Omental fat pad (tissue), 4 donors: ENCODE data around the gene CDK5. TPM values are rescaled to one million over a fixed set of nuclear protein-coding genes. Genes with fewer than 3 reads are reported as not detected.

Experiments used
- ATAC-seq: fragments of 150-250 bp; one replicate; pipeline ENCODE4 v1.9.1; 2016; ENCODE audit warnings: mild to moderate bottlenecking, moderate library complexity; ENCODE audit not compliant: low FRiP score
- DNase-seq: peaks from one replicate; pipeline ENCODE4 v3.0.0-alpha.2; 2019; ENCODE audit warnings: low spot score
- total RNA-seq, 4 donors: library from RNA; depleted of rRNA; stranded (reverse); fragments of >200 nt; gene quantifications; one replicate each; pipeline ENCODE4 v1.1.0, GENCODE V29; 2016
- TF ChIP-seq, protein P1 (sequence below), 3 donors: fragments of 450-650 bp; IDR thresholded peaks; one replicate each; pipeline ENCODE4 v1.5.1; 2016 to 2017; ENCODE audit warnings: antibody characterized with exemption in 3 of 3, mild to moderate bottlenecking in 3 of 3, moderate library complexity in 2 of 3

Gene CDK5
- 10 to 100 TPM in 1 of 4 donors, 1 to 10 TPM in 3; 6.1 to 10.4 (median 7.9) TPM for total RNA-seq

DNA sequence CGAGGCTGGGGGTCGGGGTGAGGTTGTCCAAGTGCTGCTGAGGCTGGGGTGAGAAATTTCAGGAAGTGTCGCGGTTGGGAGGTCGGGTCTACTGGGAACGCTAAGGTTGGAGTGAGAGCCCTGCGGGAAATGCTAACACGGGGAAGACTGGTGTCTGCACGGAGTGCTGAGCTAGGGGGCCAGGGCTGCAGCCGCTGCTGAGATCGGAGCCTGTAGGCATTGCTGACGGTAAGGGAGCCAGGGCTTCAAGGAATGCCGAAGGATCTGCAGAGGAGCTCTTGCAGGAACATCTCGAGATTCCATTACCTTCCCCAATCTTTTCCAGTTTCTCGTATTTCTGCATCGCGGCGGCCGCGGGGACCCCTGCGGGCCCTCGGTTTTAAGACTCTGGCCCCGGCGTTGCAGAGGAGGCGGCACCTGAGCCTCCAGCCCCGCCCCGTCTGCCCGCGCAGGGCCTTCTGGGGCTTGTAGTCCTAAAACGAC lies at the start of gene CDK5:
CDK5 (minus strand) TSS at position 392 of the 483 bp plus-strand sequence; CDS start at position 343, 49 bp downstream.
- DNase-seq (no peak), ATAC-seq (no peak)
- TF ChIP-seq, protein P1, sequence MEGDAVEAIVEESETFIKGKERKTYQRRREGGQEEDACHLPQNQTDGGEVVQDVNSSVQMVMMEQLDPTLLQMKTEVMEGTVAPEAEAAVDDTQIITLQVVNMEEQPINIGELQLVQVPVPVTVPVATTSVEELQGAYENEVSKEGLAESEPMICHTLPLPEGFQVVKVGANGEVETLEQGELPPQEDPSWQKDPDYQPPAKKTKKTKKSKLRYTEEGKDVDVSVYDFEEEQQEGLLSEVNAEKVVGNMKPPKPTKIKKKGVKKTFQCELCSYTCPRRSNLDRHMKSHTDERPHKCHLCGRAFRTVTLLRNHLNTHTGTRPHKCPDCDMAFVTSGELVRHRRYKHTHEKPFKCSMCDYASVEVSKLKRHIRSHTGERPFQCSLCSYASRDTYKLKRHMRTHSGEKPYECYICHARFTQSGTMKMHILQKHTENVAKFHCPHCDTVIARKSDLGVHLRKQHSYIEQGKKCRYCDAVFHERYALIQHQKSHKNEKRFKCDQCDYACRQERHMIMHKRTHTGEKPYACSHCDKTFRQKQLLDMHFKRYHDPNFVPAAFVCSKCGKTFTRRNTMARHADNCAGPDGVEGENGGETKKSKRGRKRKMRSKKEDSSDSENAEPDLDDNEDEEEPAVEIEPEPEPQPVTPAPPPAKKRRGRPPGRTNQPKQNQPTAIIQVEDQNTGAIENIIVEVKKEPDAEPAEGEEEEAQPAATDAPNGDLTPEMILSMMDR (IDR thresholded peaks at IDR 0.05), result no peak

DNA sequence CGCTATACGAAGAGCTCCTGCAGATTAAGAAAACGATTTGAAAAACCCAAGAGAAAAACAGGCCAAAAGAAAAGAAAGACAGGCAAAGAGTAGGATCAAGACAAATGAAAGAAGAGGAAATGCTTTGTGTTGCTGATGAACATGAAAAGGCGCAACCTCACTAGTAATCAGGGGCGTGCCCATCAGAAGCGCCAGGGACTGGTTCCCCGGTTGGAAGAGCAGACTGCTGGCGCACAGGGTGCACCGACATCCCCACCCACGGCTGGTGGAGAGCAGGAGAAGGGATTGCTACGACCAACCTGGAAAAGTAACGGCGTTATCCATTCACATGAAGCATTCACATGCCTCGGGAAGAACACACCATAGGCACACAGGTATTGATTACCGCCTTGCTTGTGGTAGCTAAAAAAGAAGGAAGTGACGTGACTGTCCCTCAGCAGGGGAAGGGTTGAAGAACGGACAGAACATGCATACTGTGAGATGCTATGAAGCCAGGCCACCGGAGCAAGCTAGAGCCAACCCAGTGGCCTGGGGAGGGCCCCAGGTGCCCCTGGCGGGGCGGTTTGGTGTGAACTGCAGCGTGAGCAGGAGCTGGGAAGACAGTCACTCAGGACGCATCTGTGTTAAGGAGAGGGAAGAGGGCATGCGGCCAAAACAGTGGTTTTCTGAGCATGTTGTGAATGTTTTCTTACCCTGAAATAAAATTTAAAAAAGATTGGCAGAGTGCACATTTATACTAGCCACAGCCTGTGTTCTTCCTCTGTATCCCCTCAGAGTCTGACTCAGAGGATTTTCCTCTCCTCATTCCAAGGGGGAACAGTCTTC lies 46.9 kb upstream of the CDK5 start:
- no peak for ATAC-seq
- DNase-seq, result no peak
- TF ChIP-seq, protein P1 (IDR thresholded peaks at IDR 0.05), result no peak

DNA sequence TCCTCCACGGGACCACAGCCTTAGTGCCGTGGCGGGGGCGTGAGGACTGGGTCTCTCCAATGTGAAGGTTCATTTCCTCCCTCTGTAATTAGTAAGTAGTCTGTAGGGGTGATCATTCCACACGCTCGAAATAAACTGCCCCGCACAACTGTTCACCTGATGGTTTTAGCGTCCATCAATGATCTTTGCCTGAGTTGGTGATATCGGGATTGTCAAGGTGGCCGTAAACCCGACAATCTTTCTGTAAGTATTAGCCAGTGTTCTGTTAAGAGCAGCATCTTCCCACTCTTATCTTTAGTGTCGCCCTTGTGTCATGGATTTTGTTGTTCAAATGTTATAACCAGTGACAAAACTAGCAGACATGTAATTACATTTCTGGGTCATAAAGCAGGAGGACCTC lies 46.3 kb upstream of the CDK5 start:
- ATAC-seq (no peak), DNase-seq (no peak)
- TF ChIP-seq, protein P1 (IDR thresholded peaks at IDR 0.05), result no peak

DNA sequence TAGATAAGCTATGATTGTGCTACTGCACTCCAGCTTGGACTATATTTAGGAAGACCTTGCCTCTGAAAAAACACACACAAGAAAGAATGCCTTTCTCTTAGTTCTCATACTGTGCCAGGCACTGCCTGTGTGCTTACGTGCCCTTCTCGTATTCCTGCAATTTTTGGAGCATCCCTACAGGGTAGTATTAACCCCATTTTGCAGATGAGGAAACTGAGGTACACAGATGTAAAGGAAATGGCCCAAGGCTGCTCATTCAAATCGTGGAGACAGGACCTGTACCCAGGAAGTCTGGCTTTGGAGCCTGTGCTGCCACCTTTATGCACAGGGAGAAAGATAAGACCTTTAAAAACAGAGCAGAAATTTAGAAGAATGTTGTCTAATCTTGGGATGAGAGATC lies 45.3 kb upstream of the CDK5 start:
- no peak for ATAC-seq
- TF ChIP-seq, protein P1 (IDR thresholded peaks at IDR 0.05), result no peak
- DNase-seq, result no peak

DNA sequence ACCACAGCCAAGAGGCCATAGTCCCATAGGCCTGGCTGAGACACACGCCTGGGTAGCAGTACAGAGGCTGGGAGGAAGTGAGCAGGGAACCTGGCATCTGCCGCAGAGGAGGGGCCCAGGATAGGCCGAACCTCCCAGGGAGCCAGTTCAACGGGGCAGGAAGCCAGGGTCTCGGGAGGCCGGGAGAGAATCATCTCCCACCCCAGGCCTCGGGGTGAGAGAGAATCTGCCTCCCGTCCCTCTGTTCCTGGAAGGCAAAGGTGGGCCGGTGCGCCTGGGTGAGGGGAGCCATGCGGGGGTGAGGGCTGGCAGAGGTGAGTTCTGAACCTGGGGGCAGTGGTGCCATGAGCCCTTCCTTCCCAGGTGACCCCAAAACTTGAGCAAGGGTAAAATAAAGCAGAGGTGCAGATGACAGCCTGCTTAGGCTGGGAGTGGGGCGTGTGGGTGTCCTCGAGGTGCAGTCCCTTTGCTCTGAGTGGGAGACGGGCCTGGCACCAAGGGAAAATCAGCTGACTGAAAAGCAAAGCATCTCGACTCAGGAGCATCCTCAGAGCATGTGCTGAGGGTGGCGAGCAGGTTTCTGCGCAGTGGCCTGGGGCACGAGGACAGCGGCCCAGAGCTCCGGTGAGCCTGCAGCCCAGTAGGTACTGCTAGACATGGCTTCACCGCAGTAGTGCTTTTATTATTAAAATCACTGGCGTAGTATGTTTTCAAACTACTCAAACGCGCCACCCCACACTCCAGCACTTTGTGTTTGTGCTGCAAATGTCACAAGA lies 44.1 kb upstream of the CDK5 start:
- ATAC-seq, result peak; percentile 16
- DNase-seq, result no peak
- TF ChIP-seq, protein P1 (IDR thresholded peaks at IDR 0.05), result no peak

DNA sequence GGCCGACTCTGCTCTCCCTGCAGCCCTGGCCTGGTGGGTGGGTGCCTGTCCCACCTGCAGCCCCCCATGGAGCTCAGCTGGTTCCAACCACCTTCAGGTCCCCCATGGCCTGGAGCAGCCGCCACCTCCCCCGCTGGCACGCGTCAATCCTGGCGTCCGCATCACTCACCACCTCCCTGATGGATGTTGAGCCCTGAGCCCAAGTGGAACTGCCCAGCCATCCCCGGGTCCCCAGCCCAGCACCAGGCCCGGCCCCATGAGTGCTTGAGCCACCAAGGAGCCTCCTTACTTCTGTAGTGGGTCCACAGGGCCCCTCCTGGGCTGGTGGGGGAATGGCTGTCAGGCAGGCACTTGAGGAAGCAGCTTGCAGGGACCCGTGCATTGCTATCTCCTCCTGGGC lies 43.2 kb upstream of the CDK5 start:
- TF ChIP-seq, protein P1 (IDR thresholded peaks at IDR 0.05), result no peak
- ATAC-seq, result peak; percentile 16
- no peak for DNase-seq
